AG04450 (cell line): ENCODE measurements around the gene CCNQ. TPM values are rescaled to one million over a fixed set of nuclear protein-coding genes. Genes with fewer than 3 reads are reported as not detected.

Experiments
- CTCF ChIA-PET: fragments of 300-600, 350-600 bp; formaldehyde crosslinking; extraction: SDS; loops from one replicate; lab custom pipeline; 2022; ENCODE audit warnings: antibody characterized with exemption, inconsistent platforms; lab: Charles Lee
- POLR2A ChIA-PET: fragments of 350-600 bp; formaldehyde crosslinking; extraction: SDS; loops from one replicate; lab custom pipeline; 2021; ENCODE audit warnings: antibody characterized with exemption, inconsistent platforms; lab: Yijun Ruan, JAX
- DNase-seq: peaks from one replicate; pipeline ENCODE4 v3.0.0-alpha.2; 2011; ENCODE audit warnings: low read depth, low spot score
- H3K27ac ChIP-seq: one replicate; pipeline ENCODE4 v1.5.1; 2012; ENCODE audit warnings: low read depth, low read length, control low read depth
- H3K27me3 ChIP-seq: one replicate; pipeline ENCODE4 v1.6.0; 2012; ENCODE audit warnings: low read length; ENCODE audit not compliant: control insufficient read depth, insufficient read depth
- H3K4me3 ChIP-seq: 2 replicates; pipeline ENCODE4 v1.5.1; 2011; ENCODE audit warnings: mild to moderate bottlenecking, low read depth, low read length, control low read depth
- H3K9me3 ChIP-seq: 2 replicates; pipeline ENCODE4 v1.5.1; 2012; ENCODE audit warnings: low read length; ENCODE audit not compliant: control insufficient read depth, insufficient read depth
- polyA plus RNA-seq: library from polyadenylated mRNA; depleted of rRNA; stranded (reverse); fragments of >200 nt; gene quantifications from 2 replicates; pipeline ENCODE4 v1.2.3, GENCODE V29; 2011
- TF ChIP-seq, protein P1 (sequence below): IDR thresholded peaks from 2 replicates; pipeline ENCODE4 v1.5.1; 2011; ENCODE audit warnings: low read depth, low read length, control low read depth, inconsistent platforms

Gene CCNQ
- polyA plus RNA-seq, 1 experiment: 23.6 TPM

DNA sequence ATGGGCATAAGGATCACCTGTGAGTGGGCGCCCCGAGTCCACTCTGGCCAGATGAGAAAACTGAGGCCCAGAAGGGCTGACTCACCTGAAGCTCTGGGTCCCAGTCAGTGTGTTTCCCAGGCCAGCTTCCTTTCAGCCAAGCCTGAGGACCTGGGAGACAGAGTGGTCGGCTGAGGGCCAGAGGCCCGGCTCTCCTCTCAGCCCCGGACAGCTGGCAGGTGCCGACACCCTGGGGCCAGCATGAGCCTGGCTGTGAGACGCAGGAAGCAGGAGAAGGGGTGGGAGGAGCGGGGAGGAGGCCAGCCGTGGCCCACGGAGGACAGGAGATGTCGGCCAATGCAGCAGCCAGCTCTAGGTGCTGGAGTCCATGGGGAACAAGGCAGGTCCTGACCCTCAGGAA lies 52.6 kb downstream of the CCNQ start:
- Histone ChIP-seq H3K27ac (no peak overlapping the region), H3K9me3 (no peaks in the 10 kb centered on the region; the same call in 1 of the 2 replicates), H3K27me3 (peaks cover 2% of the 10 kb centered on the region), H3K4me3 (no peak overlapping the region)
- ChIA-PET CTCF (no interaction called here), POLR2A (no interaction called here)
- no peak for DNase-seq
- TF ChIP-seq, protein P1, sequence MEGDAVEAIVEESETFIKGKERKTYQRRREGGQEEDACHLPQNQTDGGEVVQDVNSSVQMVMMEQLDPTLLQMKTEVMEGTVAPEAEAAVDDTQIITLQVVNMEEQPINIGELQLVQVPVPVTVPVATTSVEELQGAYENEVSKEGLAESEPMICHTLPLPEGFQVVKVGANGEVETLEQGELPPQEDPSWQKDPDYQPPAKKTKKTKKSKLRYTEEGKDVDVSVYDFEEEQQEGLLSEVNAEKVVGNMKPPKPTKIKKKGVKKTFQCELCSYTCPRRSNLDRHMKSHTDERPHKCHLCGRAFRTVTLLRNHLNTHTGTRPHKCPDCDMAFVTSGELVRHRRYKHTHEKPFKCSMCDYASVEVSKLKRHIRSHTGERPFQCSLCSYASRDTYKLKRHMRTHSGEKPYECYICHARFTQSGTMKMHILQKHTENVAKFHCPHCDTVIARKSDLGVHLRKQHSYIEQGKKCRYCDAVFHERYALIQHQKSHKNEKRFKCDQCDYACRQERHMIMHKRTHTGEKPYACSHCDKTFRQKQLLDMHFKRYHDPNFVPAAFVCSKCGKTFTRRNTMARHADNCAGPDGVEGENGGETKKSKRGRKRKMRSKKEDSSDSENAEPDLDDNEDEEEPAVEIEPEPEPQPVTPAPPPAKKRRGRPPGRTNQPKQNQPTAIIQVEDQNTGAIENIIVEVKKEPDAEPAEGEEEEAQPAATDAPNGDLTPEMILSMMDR: no peak

DNA sequence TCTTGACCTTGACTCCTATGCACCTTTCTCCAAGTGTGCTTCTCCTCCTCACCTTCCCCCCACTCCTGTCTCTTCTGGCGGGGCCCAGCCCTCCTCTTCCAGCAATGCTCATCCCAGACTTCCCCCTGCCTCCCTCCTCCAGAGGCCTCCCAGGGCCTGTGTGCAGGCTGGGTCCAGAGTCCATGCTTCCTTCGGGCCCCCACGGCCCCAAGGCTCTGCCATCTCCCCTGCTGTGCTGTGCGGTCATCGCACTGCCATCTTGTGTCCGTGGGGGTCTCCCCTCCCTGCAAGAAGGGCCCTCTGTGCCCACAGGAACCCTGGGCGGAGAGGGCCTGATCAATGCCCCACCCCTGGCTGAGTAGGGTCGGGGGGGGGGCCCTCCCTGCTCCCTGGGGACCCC lies 54.2 kb downstream of the CCNQ start:
- ChIA-PET POLR2A (no interaction called here), CTCF (interaction anchor here (1.1 kb wide), 1 partner anchor 122 kb away, joined by 4 read pairs; no protein-coding TSS in a partner anchor)
- Histone ChIP-seq H3K27ac (no peak overlapping the region), H3K9me3 (no peaks in the 10 kb centered on the region), H3K4me3 (no peak overlapping the region), H3K27me3 (peaks cover 2% of the 10 kb centered on the region)
- no peak for DNase-seq
- TF ChIP-seq, protein P1: no peak

DNA sequence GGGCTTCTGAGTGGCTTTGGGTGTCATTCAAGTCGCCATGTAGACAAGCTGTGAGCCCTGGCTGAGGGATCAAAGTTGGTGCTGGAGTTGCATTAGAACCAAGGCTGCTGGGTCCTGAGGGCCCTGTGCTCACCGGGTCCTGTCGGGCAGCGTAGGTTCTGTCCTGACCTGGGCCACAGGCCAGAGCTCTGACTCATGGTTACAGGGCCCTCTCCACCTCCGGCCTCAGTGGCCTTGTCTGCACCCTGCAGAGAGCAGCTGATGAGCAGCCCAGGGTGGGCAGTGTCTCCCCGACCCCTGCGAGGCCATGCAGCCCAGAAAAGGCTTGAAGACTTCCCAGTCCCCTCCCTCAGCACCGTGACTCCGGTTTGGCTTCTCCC lies 59.0 kb downstream of the CCNQ start:
- Histone ChIP-seq H3K27me3 (no peaks in the 10 kb centered on the region), H3K9me3 (no peaks in the 10 kb centered on the region), H3K27ac (no peak overlapping the region), H3K4me3 (no peak overlapping the region)
- DNase-seq: no peak
- CTCF ChIA-PET: interaction anchor here (0.6 to 3.9 kb wide), 13 partner anchors 10 to 196 kb away, joined by 3 to 64 read pairs (median 4); no protein-coding TSS in a partner anchor
- TF ChIP-seq, protein P1: no peak
- POLR2A ChIA-PET: no interaction called here

DNA sequence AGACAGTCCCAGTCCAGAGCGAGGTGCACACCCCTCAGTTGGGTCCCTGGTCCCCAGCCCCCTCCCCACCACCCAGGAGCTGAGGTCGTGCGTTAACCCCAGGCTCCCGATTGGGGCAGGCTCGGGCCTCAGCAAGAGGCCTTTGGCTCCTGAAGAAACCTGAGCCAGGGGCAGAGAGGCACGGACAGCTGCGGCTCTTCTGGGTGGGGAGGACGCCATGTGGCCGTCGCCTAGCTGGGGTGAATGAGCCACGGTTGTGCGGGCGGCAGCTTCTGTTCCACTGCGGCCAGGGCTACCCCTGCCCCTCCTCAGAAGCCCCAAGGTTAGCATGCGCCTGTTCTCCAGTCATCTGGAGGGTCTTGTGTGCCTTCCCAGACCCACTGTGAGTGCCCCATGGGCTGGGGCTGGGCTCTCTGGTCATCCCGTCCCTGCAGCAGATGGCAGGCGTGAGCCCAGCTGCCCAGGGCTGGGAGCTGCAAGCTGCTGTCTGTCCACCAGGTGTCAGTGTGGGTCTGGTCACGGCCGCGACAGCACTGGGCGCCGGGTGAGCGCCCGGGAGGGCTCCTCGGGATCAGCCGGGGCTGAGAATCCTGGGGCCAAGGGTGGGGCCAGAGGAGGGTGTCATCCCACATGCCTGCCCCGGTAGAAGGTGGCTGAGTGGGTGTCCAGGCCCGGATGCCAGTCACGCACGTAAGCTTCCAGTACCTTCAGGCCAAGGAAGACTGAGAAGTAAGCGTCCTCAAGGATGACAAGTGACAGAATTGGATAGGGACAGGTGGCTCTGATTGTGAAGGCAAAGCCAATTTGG lies 59.6 kb downstream of the CCNQ start:
- POLR2A ChIA-PET: no interaction called here
- Histone ChIP-seq H3K9me3 (no peaks in the 10 kb centered on the region), H3K27me3 (no peaks in the 10 kb centered on the region), H3K4me3 (no peak overlapping the region), H3K27ac (no peak overlapping the region)
- DNase-seq: no peak
- CTCF ChIA-PET: interaction anchor here (0.5 to 3.9 kb wide), 20 partner anchors 10 to 195 kb away, joined by 3 to 64 read pairs (median 3); partner anchors contain the start of gene SLC6A8
- TF ChIP-seq, protein P1: peak; percentile 83

DNA sequence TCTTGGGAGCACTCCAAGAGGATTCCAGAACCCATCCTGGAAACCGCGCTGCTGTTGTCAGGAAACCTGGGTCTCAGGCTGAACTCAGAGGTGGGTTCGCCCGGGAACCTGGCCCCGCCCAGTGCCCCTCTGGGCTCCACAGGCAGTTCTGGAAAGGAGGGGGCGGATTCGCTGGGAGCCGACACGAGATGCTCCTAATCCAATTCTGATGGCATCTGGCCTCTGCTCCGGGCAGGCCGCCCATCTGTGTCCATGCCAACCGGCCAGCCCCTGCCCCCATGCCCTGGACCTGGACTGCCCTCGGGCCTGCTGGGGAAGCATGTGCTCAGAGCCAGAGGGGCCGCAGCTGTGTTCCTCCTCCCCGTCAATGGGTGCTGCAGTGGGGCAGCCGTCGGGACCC lies 60.5 kb downstream of the CCNQ start:
- POLR2A ChIA-PET: no interaction called here
- H3K27ac ChIP-seq: no peak overlapping the region
- H3K4me3 ChIP-seq: no peak overlapping the region
- no peaks in the 10 kb centered on the region for H3K27me3 ChIP-seq
- CTCF ChIA-PET: interaction anchor here (1.2 to 3.9 kb wide), 7 partner anchors 13 to 169 kb away, joined by 3 to 64 read pairs (median 5); no protein-coding TSS in a partner anchor
- DNase-seq: no peak
- no peaks in the 10 kb centered on the region for H3K9me3 ChIP-seq
- TF ChIP-seq, protein P1: no peak
